HG03060 (cell line): Measurements from ENCODE around the gene INPP5D.
"Not testable (repeated sequence)": the region's sequence is repeated elsewhere in the genome, so short reads cannot be mapped to it uniquely, and the experiment has no call there.

ENCODE experiments used
- ATAC-seq: cut with Tn5 transposase; IDR thresholded peaks from one replicate; pipeline ENCODE4 v1.9.1; 2021; ENCODE audit warnings: low read depth, moderate number of reproducible peaks; ENCODE audit not compliant: unreplicated experiment

The INPP5D gene

GRCh38 chr2:233133239-233133638 is 73.1 kb downstream of the INPP5D start:
- ATAC-seq = no peak

- ATAC-seq = no peak
Measured at GRCh38 chr2:233135421-233135820, 75.3 kb downstream of the INPP5D start.

- ATAC-seq = no peak
Measured at GRCh38 chr2:233137040-233137439, 76.9 kb downstream of the INPP5D start.

- ATAC-seq = no peak
Measured at GRCh38 chr2:233140077-233140585, 80.0 kb downstream of the INPP5D start.

GRCh38 chr2:233140978-233141377 is 80.8 kb downstream of the INPP5D start:
- ATAC-seq = no peak

- ATAC-seq = peak; percentile 6
Measured at GRCh38 chr2:233141901-233142300, 81.8 kb downstream of the INPP5D start.

- ATAC-seq = peak; percentile 71
Measured at GRCh38 chr2:233142355-233142897, 82.3 kb downstream of the INPP5D start.

GRCh38 chr2:233143700-233144331 is 83.7 kb downstream of the INPP5D start:
- ATAC-seq = no peak

GRCh38 chr2:233145726-233146125 is 85.6 kb downstream of the INPP5D start:
- ATAC-seq = no peak

- ATAC-seq = no peak
Measured at GRCh38 chr2:233146194-233146593, 86.1 kb downstream of the INPP5D start.

GRCh38 chr2:233147136-233147828 is 87.1 kb downstream of the INPP5D start:
- no peak for ATAC-seq

- ATAC-seq = no peak
Measured at GRCh38 chr2:233147829-233148167, 87.7 kb downstream of the INPP5D start.

GRCh38 chr2:233148354-233148753 is 88.2 kb downstream of the INPP5D start:
- ATAC-seq = no peak

GRCh38 chr2:233152541-233152940 is 92.4 kb downstream of the INPP5D start:
- ATAC-seq = no peak

GRCh38 chr2:233153146-233153798 is 93.1 kb downstream of the INPP5D start:
- no peak for ATAC-seq

- ATAC-seq = no peak
Measured at GRCh38 chr2:233156001-233156400, 95.9 kb downstream of the INPP5D start.

GRCh38 chr2:233156461-233156860 is 96.3 kb downstream of the INPP5D start:
- ATAC-seq = not testable (repeated sequence)

- ATAC-seq = no peak
Measured at GRCh38 chr2:233161730-233162129, 101.6 kb downstream of the INPP5D start.

- ATAC-seq = no peak
Measured at GRCh38 chr2:233162770-233163169, 102.6 kb downstream of the INPP5D start.

- no peak for ATAC-seq
Measured at GRCh38 chr2:233163486-233164103, 103.5 kb downstream of the INPP5D start.

GRCh38 chr2:233164128-233164635 is 104.0 kb downstream of the INPP5D start:
- no peak for ATAC-seq
